GM12878 (cell line): ENCODE measurements around the gene FBXO3. TPM values are rescaled to one million over a fixed set of nuclear protein-coding genes. Genes with fewer than 3 reads are reported as not detected.

Source experiments
- ATAC-seq: fragments of 200-7000 bp; cut with Tn5 transposase; 3 replicates; pipeline ENCODE4 v1.9.1; 2020; ENCODE audit warnings: mild to moderate bottlenecking, moderate library complexity
- BruUV-seq: library from RNA; stranded (reverse); fragments of 400-500 nt; replicated peaks from 2 replicates; lab custom pipeline; 2021; lab: Mats Ljungman, UMichigan
- CTCF ChIA-PET: fragments of 300-600 bp; sonication (Branson Sonifier 250); formaldehyde crosslinking; extraction: SDS; loops from one replicate; lab custom pipeline; 2021; ENCODE audit warnings: inconsistent platforms; lab: Yijun Ruan, JAX
- POLR2A ChIA-PET: fragments of 350-600 bp; formaldehyde crosslinking; extraction: SDS; loops from one replicate; lab custom pipeline; 2021; ENCODE audit warnings: inconsistent platforms; lab: Charles Lee
- RAD21 ChIA-PET: fragments of 300-600 bp; sonication (Branson Sonifier 250); formaldehyde crosslinking; loops from one replicate; lab custom pipeline; 2023; ENCODE audit warnings: antibody characterized with exemption; ENCODE audit not compliant: unreplicated experiment; lab: Charles Lee
- SMC1A ChIA-PET: fragments of 300-600 bp; sonication (Branson Sonifier 250); formaldehyde crosslinking; loops from one replicate; lab custom pipeline; 2023; ENCODE audit not compliant: unreplicated experiment, uncharacterized antibody; lab: Charles Lee
- DNase-seq: peaks from one replicate; pipeline ENCODE4 v3.0.0-alpha.2; 2011; ENCODE audit warnings: low read depth, low spot score
- FAIRE-seq: peaks from 3 replicates; lab custom pipeline; 2011; peaks lifted over from hg19 to GRCh38; lab: Jason Lieb, UNC
- H2AFZ ChIP-seq: 2 replicates; pipeline ENCODE4 v1.6.0; 2011; ENCODE audit warnings: low read depth, low read length, control low read depth; ENCODE audit not compliant: control insufficient read depth
- H3K27ac ChIP-seq: 2 replicates; pipeline ENCODE4 v1.5.1; 2011; ENCODE audit warnings: control low read depth; ENCODE audit not compliant: control insufficient read depth, insufficient read depth
- H3K27me3 ChIP-seq, 2 experiments: replicated peaks in 1 of 2; 2 replicates each; pipeline versions ENCODE4 v1.6.0 to v1.6.1; 2011; ENCODE audit warnings: low read length in 1 of 2; ENCODE audit not compliant: control insufficient read depth in 2 of 2, insufficient read depth in 2 of 2
- H3K36me3 ChIP-seq, 2 experiments: 2 replicates each; pipeline ENCODE4 v1.5.1; 2011; ENCODE audit warnings: low read length in 1 of 2; ENCODE audit not compliant: control insufficient read depth in 2 of 2, insufficient read depth in 2 of 2
- H3K4me1 ChIP-seq: 2 replicates; pipeline ENCODE4 v1.6.1; 2011; ENCODE audit warnings: mild to moderate bottlenecking, low read length, moderate library complexity, mixed read lengths; ENCODE audit not compliant: control insufficient read depth, insufficient read depth
- H3K4me2 ChIP-seq: 2 replicates; pipeline ENCODE4 v1.6.0; 2011; ENCODE audit warnings: control low read depth; ENCODE audit not compliant: control insufficient read depth, insufficient read depth
- H3K4me3 ChIP-seq: fragments of 200-600 bp; sonication (generic); 2 replicates; pipeline ENCODE4 v1.5.1; 2016
- H3K79me2 ChIP-seq: 2 replicates; pipeline ENCODE4 v1.6.0; 2011; ENCODE audit warnings: low read length; ENCODE audit not compliant: control insufficient read depth, insufficient read depth
- H3K9ac ChIP-seq: 2 replicates; pipeline ENCODE4 v1.8.0; 2011; ENCODE audit warnings: low read length, control low read depth, mixed read lengths; ENCODE audit not compliant: control insufficient read depth, insufficient read depth
- H3K9me3 ChIP-seq: replicated peaks from 3 replicates; pipeline ENCODE4 v1.5.1; 2011; ENCODE audit warnings: mild to moderate bottlenecking, low read length; ENCODE audit not compliant: control insufficient read depth, insufficient read depth
- H4K20me1 ChIP-seq: 2 replicates; pipeline ENCODE4 v1.6.0; 2011; ENCODE audit not compliant: control insufficient read depth, insufficient read depth
- BRCA1 ChIP-seq: IDR thresholded peaks from 2 replicates; pipeline ENCODE4 v1.6.1; 2011; ENCODE audit warnings: low read depth, low read length, improper control_type of control experiment
- CBX3 ChIP-seq: fragments of 200-600 bp; sonication (generic); IDR thresholded peaks from 2 replicates; pipeline ENCODE4 v1.6.1; 2016; ENCODE audit warnings: low read depth, borderline replicate concordance
- CEBPB ChIP-seq, 2 experiments: fragments of 150-350 bp in 1 of 2; IDR thresholded peaks; 2 replicates each; pipeline ENCODE4 v1.6.1; 2012 to 2014; ENCODE audit warnings: low read depth in 2 of 2, low read length in 2 of 2, borderline replicate concordance in 1 of 2, inconsistent platforms in 1 of 2
- EP300 ChIP-seq, 2 experiments: fragments of 150-350 bp in 1 of 2; IDR thresholded peaks; 2 replicates each; pipeline ENCODE4 v1.6.1; 2011 to 2012; ENCODE audit warnings: low read depth in 2 of 2, low read length in 2 of 2, borderline replicate concordance in 1 of 2, improper control_type of control experiment in 1 of 2, inconsistent platforms in 1 of 2; ENCODE audit not compliant: control insufficient read depth in 1 of 2
- KLF5 ChIP-seq: fragments of 450-650 bp; IDR thresholded peaks from 2 replicates; pipeline ENCODE4 v1.6.1; 2014; ENCODE audit warnings: mild to moderate bottlenecking; ENCODE audit not compliant: partially characterized antibody
- POLR2A ChIP-seq: IDR thresholded peaks from 2 replicates; pipeline ENCODE4 v1.6.1; 2011; ENCODE audit warnings: low read depth, mild to moderate bottlenecking, low read length
- RAD51 ChIP-seq: fragments of 450-650 bp; IDR thresholded peaks from 2 replicates; pipeline ENCODE4 v1.6.1; 2016; ENCODE audit warnings: moderate library complexity, mild to moderate bottlenecking, inconsistent platforms
- STAT3 ChIP-seq: IDR thresholded peaks from 2 replicates; pipeline ENCODE4 v1.6.1; 2011; ENCODE audit warnings: low read depth, low read length, improper control_type of control experiment
- YY1 ChIP-seq: IDR thresholded peaks from 2 replicates; pipeline ENCODE4 v1.6.1; 2011; ENCODE audit warnings: low read depth, mild to moderate bottlenecking, low read length
- WGBS: methylation state at CpG from one replicate; pipeline ENCODE4 v1.1.6; 2016; ENCODE audit warnings: low lambda C conversion rate; ENCODE audit not compliant: insufficient replicate concordance, insufficient coverage; ENCODE audit errors: missing lambda C conversion rate; 5-methylcytosine and 5-hydroxymethylcytosine counted together
- in situ Hi-C: fragments of 300-500 bp; cut with MboI; formaldehyde crosslinking; loops from 9 replicates; pipeline ENCODE4 v1.14.3; 2018; ENCODE audit warnings: mixed read lengths
- intact Hi-C: fragments of 100-400 bp; cut with micrococcal nuclease; formaldehyde crosslinking; loops from one replicate; pipeline ENCODE4 v1.14.2; 2022; ENCODE audit not compliant: unreplicated experiment
- polyA plus RNA-seq, 11 experiments: library from polyadenylated mRNA; depleted of rRNA in 4 of 11; unstranded in 6 of 11; stranded (reverse) in 5 of 11; fragments of >200 nt; fragmentation: Nextera tagmentation in 4 of 11; fragmentation: Illumina TruSeq in 1 of 11; extraction: Ambion mirVana in 4 of 11; extraction: Trizol in 1 of 11; gene quantifications; 1 replicate in 1 of 11; 2 replicates in 10 of 11; pipeline versions ENCODE4 v1.2.1 to v1.2.3, GENCODE V29; 2011 to 2016; ENCODE audit warnings: inconsistent platforms in 2 of 11, missing spikeins in 2 of 11, low read depth in 1 of 11
- total RNA-seq, 4 experiments: library from RNA; depleted of rRNA in 3 of 4; stranded (reverse); fragments of >200 nt in 3 of 4; fragmentation: Illumina TruSeq in 1 of 4; extraction: Trizol in 1 of 4; gene quantifications; 2 replicates each; pipeline versions ENCODE4 v1.2.1 to v1.2.3, GENCODE V29; 2013 to 2021
- TF ChIP-seq, protein P1 (sequence below): fragments of 450-650 bp; conservative IDR thresholded peaks from 2 replicates; pipeline ENCODE4 v1.6.1; 2017; ENCODE audit warnings: mild to moderate bottlenecking, moderate library complexity
- TF ChIP-seq, protein P2 (sequence below): IDR thresholded peaks from 2 replicates; pipeline ENCODE4 v1.6.1; 2011; ENCODE audit warnings: mild to moderate bottlenecking, low read depth, low read length, moderate library complexity; ENCODE audit not compliant: insufficient replicate concordance
- TF ChIP-seq, protein P3 (sequence below): fragments of 450-650 bp; IDR thresholded peaks from 2 replicates; pipeline ENCODE4 v1.6.1; 2016; ENCODE audit warnings: mild to moderate bottlenecking
- TF ChIP-seq, protein P4 (sequence below): fragments of 450-650 bp; formaldehyde crosslinking; IDR thresholded peaks from 2 replicates; pipeline ENCODE4 v1.4.0; 2022; ENCODE audit warnings: mild to moderate bottlenecking, moderate library complexity
- TF ChIP-seq, protein P5 (sequence below): fragments of 450-650 bp; IDR thresholded peaks from 2 replicates; pipeline ENCODE4 v1.6.1; 2014; ENCODE audit warnings: mild to moderate bottlenecking

The FBXO3 gene
- total and polyA plus RNA-seq, 10 of the 15 experiments (the other 5 are each of a cell fraction or from before 2014, with no cell fraction given) = 8.9 to 33.4 (median 13.8) TPM

DNA sequence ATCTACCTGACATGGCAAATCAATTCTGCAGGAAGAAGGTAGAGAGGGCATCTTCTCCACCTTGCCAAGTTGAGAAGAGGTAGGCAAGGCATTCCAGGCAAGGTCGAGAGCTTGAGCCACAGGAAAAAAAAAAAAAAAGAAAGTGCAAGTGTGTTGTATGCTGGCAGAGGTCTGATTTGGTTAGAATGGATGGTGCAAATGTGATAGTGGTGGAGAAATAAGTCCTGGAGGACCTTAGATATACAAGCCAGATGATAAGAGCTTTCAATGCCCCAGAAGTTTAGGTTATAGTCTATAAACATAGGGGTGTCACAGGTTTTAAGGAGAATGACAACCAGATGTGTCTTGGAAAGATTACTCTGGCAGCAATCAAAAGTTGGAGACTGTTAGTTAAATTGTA is 1.4 kb downstream of the FBXO3 start (continued):
- TF ChIP-seq, protein P1, sequence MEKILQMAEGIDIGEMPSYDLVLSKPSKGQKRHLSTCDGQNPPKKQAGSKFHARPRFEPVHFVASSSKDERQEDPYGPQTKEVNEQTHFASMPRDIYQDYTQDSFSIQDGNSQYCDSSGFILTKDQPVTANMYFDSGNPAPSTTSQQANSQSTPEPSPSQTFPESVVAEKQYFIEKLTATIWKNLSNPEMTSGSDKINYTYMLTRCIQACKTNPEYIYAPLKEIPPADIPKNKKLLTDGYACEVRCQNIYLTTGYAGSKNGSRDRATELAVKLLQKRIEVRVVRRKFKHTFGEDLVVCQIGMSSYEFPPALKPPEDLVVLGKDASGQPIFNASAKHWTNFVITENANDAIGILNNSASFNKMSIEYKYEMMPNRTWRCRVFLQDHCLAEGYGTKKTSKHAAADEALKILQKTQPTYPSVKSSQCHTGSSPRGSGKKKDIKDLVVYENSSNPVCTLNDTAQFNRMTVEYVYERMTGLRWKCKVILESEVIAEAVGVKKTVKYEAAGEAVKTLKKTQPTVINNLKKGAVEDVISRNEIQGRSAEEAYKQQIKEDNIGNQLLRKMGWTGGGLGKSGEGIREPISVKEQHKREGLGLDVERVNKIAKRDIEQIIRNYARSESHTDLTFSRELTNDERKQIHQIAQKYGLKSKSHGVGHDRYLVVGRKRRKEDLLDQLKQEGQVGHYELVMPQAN = no peak
- TF ChIP-seq, protein P2, sequence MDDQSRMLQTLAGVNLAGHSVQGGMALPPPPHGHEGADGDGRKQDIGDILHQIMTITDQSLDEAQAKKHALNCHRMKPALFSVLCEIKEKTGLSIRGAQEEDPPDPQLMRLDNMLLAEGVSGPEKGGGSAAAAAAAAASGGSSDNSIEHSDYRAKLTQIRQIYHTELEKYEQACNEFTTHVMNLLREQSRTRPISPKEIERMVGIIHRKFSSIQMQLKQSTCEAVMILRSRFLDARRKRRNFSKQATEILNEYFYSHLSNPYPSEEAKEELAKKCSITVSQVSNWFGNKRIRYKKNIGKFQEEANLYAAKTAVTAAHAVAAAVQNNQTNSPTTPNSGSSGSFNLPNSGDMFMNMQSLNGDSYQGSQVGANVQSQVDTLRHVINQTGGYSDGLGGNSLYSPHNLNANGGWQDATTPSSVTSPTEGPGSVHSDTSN = no peak
- no peak for TF ChIP-seq EP300 (IDR thresholded peaks at IDR 0.05; ENCODE audit: borderline replicate concordance in 1 of 2, control insufficient read depth in 1 of 2, low read depth in 2 of 2, low read length in 2 of 2)
- TF ChIP-seq POLR2A = no peak
- no peak for TF ChIP-seq CBX3
- TF ChIP-seq, protein P3, sequence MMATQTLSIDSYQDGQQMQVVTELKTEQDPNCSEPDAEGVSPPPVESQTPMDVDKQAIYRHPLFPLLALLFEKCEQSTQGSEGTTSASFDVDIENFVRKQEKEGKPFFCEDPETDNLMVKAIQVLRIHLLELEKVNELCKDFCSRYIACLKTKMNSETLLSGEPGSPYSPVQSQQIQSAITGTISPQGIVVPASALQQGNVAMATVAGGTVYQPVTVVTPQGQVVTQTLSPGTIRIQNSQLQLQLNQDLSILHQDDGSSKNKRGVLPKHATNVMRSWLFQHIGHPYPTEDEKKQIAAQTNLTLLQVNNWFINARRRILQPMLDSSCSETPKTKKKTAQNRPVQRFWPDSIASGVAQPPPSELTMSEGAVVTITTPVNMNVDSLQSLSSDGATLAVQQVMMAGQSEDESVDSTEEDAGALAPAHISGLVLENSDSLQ = no peak

DNA sequence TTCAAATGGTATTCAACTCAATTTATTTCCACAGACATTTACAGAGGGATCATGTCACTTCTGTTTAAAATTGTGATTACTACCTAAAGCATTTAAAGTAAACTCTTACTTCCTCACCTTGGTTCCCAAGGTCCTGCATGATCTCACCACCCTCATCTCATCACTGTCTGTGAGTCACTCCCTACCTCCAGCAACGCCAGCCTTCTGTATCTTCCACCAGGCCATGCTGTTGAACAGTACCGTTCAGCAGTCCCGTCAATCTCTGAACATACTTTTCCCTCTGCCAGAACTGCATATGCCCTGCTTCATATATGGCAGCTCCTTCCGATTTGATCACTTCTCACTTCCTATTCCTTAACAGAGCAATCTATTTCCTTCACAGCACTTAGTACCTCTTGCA is 2.0 kb downstream of the FBXO3 start:
- Histone ChIP-seq H3K36me3 (peaks cover 0 to 3% of the 10 kb centered on the region in 2 experiments; a peak in 2 of 4 replicates), H3K4me2 (no peak overlapping the region), H3K27ac (no peak overlapping the region), H3K9me3 (no peaks in the 10 kb centered on the region), H3K9ac (no peak overlapping the region), H3K4me1 (peaks cover 21% of the 10 kb centered on the region), H3K4me3 (no peak overlapping the region), H3K27me3 (no peaks in the 10 kb centered on the region), H3K79me2 (peaks cover 3% of the 10 kb centered on the region), H4K20me1 (peaks cover 2% of the 10 kb centered on the region; the same call in 1 of the 2 replicates), H2AFZ (no peak overlapping the region)
- WGBS = 92% methylated on average over 4 of the region's 4 CpGs
- ChIA-PET RAD21 (interaction anchor here (1.0 kb wide), 1 partner anchor 30 kb away, joined by 3 read pairs; no protein-coding TSS in a partner anchor), CTCF (interaction anchor here (0.7 to 3.9 kb wide), 12 partner anchors 11 to 56 kb away, joined by 3 to 16 read pairs (median 4); partner anchors contain the start of gene CD59), SMC1A (interaction anchor here (0.7 to 2.3 kb wide), 8 partner anchors 9 to 82 kb away, joined by 3 to 15 read pairs (median 4); no protein-coding TSS in a partner anchor), POLR2A (interaction anchor here (1.5 kb wide), 1 partner anchor 30 kb away, joined by 3 read pairs; no protein-coding TSS in a partner anchor)
- BruUV-seq = no TSS peak
- intact Hi-C loops (loop anchor here (10.0 kb wide), 1 partner anchor 463 kb away; no protein-coding TSS in a partner anchor), in situ Hi-C loops (no loop called here)
- FAIRE-seq (no peak), ATAC-seq (no peak), DNase-seq (no peak)
- no peak for TF ChIP-seq KLF5
- TF ChIP-seq, protein P4, sequence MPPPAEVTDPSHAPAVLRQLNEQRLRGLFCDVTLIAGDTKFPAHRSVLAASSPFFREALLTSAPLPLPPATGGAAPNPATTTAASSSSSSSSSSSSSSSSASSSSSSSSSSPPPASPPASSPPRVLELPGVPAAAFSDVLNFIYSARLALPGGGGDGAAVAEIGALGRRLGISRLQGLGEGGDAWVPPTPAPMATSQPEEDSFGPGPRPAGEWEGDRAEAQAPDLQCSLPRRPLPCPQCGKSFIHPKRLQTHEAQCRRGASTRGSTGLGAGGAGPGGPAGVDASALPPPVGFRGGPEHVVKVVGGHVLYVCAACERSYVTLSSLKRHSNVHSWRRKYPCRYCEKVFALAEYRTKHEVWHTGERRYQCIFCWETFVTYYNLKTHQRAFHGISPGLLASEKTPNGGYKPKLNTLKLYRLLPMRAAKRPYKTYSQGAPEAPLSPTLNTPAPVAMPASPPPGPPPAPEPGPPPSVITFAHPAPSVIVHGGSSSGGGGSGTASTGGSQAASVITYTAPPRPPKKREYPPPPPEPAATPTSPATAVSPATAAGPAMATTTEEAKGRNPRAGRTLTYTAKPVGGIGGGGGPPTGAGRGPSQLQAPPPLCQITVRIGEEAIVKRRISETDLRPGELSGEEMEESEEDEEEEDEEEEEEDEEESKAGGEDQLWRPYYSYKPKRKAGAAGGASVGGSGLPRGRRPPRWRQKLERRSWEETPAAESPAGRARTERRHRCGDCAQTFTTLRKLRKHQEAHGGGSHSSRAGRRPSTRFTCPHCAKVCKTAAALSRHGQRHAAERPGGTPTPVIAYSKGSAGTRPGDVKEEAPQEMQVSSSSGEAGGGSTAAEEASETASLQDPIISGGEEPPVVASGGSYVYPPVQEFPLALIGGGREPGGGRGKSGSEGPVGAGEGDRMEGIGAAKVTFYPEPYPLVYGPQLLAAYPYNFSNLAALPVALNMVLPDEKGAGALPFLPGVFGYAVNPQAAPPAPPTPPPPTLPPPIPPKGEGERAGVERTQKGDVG = no peak
- no peak for TF ChIP-seq CEBPB (IDR thresholded peaks at IDR 0.05; ENCODE audit: borderline replicate concordance in 1 of 2, low read depth in 2 of 2, low read length in 2 of 2)
- TF ChIP-seq STAT3 = no peak
- no peak for TF ChIP-seq BRCA1
- TF ChIP-seq YY1 = no peak
- TF ChIP-seq, protein P5, sequence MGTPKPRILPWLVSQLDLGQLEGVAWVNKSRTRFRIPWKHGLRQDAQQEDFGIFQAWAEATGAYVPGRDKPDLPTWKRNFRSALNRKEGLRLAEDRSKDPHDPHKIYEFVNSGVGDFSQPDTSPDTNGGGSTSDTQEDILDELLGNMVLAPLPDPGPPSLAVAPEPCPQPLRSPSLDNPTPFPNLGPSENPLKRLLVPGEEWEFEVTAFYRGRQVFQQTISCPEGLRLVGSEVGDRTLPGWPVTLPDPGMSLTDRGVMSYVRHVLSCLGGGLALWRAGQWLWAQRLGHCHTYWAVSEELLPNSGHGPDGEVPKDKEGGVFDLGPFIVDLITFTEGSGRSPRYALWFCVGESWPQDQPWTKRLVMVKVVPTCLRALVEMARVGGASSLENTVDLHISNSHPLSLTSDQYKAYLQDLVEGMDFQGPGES = no peak
- TF ChIP-seq RAD51 = no peak
